Measurements from ENCODE around the gene MRPL23. TPM values are rescaled to one million over a fixed set of nuclear protein-coding genes. Genes with fewer than 3 reads are reported as not detected.

MRPL23 gene
- polyA plus RNA-seq (2012; ENCODE audit: low read depth, missing spikeins) = 131 TPM

- FAIRE-seq = peak; percentile 97
- DNase-seq (ENCODE audit: insufficient read length, low spot score) = no peak
- no peak for TF ChIP-seq PAX5 (IDR thresholded peaks at IDR 0.05; ENCODE audit: insufficient read depth, low read length, severe bottlenecking)
- no peak for TF ChIP-seq POLR2A (IDR thresholded peaks at IDR 0.05; ENCODE audit: low read depth, low read length)
- TF ChIP-seq SPI1 (IDR thresholded peaks at IDR 0.05; ENCODE audit: low read depth, low read length) = no peak
- no peak for TF ChIP-seq TAF1 (IDR thresholded peaks at IDR 0.05; ENCODE audit: low read depth, low read length)
- TF ChIP-seq POU2F2 (IDR thresholded peaks at IDR 0.05; ENCODE audit: low read depth, low read length) = no peak
Measured at GRCh38 chr11:1946812-1947484, at the start of gene MRPL23. Gene MRPL23, plus strand, starts transcription at chr11:1947332. Its CDS starts 31 bp downstream, at chr11:1947363.

GRCh38 chr11:1899090-1899489 is 48.0 kb upstream of the MRPL23 start:
- no peak for FAIRE-seq
- TF ChIP-seq PAX5 (IDR thresholded peaks at IDR 0.05; ENCODE audit: insufficient read depth, low read length, severe bottlenecking) (no peak), SPI1 (IDR thresholded peaks at IDR 0.05; ENCODE audit: low read depth, low read length) (no peak), TAF1 (IDR thresholded peaks at IDR 0.05; ENCODE audit: low read depth, low read length) (no peak), POU2F2 (IDR thresholded peaks at IDR 0.05; ENCODE audit: low read depth, low read length) (no peak), POLR2AphosphoS5 (IDR thresholded peaks at IDR 0.05; ENCODE audit: low read depth, low read length) (no peak), POLR2A (IDR thresholded peaks at IDR 0.05; ENCODE audit: low read depth, low read length) (no peak)

GRCh38 chr11:1899686-1900085 is 47.4 kb upstream of the MRPL23 start:
- TF ChIP-seq POU2F2 (IDR thresholded peaks at IDR 0.05; ENCODE audit: low read depth, low read length) = no peak
- TF ChIP-seq POLR2A (IDR thresholded peaks at IDR 0.05; ENCODE audit: low read depth, low read length) = no peak
- TF ChIP-seq TAF1 (IDR thresholded peaks at IDR 0.05; ENCODE audit: low read depth, low read length) = no peak
- no peak for TF ChIP-seq PAX5 (IDR thresholded peaks at IDR 0.05; ENCODE audit: insufficient read depth, low read length, severe bottlenecking)
- no peak for TF ChIP-seq POLR2AphosphoS5 (IDR thresholded peaks at IDR 0.05; ENCODE audit: low read depth, low read length)
- no peak for TF ChIP-seq SPI1 (IDR thresholded peaks at IDR 0.05; ENCODE audit: low read depth, low read length)
- FAIRE-seq = no peak
- no peak for DNase-seq (ENCODE audit: insufficient read length, low spot score)

More at GRCh38 chr11:1899090-1899489, 48.0 kb upstream of the MRPL23 start:
- no peak for DNase-seq (ENCODE audit: insufficient read length, low spot score)

- no peak for TF ChIP-seq PAX5 (IDR thresholded peaks at IDR 0.05; ENCODE audit: insufficient read depth, low read length, severe bottlenecking)
- TF ChIP-seq POU2F2 (IDR thresholded peaks at IDR 0.05; ENCODE audit: low read depth, low read length) = no peak
- TF ChIP-seq POLR2A (IDR thresholded peaks at IDR 0.05; ENCODE audit: low read depth, low read length) = no peak
- TF ChIP-seq TAF1 (IDR thresholded peaks at IDR 0.05; ENCODE audit: low read depth, low read length) = no peak
- TF ChIP-seq SPI1 (IDR thresholded peaks at IDR 0.05; ENCODE audit: low read depth, low read length) = no peak
- no peak for TF ChIP-seq POLR2AphosphoS5 (IDR thresholded peaks at IDR 0.05; ENCODE audit: low read depth, low read length)
- FAIRE-seq (no peak), DNase-seq (ENCODE audit: insufficient read length, low spot score) (no peak)
Measured at GRCh38 chr11:1906181-1906580, 41.0 kb upstream of the MRPL23 start.

- DNase-seq (ENCODE audit: insufficient read length, low spot score) = no peak
- FAIRE-seq = no peak
- TF ChIP-seq POU2F2 (IDR thresholded peaks at IDR 0.05; ENCODE audit: low read depth, low read length) = no peak
- TF ChIP-seq TAF1 (IDR thresholded peaks at IDR 0.05; ENCODE audit: low read depth, low read length) = no peak
- no peak for TF ChIP-seq PAX5 (IDR thresholded peaks at IDR 0.05; ENCODE audit: insufficient read depth, low read length, severe bottlenecking)
- no peak for TF ChIP-seq POLR2AphosphoS5 (IDR thresholded peaks at IDR 0.05; ENCODE audit: low read depth, low read length)
- no peak for TF ChIP-seq POLR2A (IDR thresholded peaks at IDR 0.05; ENCODE audit: low read depth, low read length)
Measured at GRCh38 chr11:1906611-1907423, 40.3 kb upstream of the MRPL23 start.

GRCh38 chr11:1908618-1909017 is 38.5 kb upstream of the MRPL23 start:
- DNase-seq (ENCODE audit: insufficient read length, low spot score) = no peak
- FAIRE-seq = no peak

GRCh38 chr11:1909524-1909923 is 37.6 kb upstream of the MRPL23 start:
- FAIRE-seq = no peak
- TF ChIP-seq POU2F2 (IDR thresholded peaks at IDR 0.05; ENCODE audit: low read depth, low read length) (no peak), TAF1 (IDR thresholded peaks at IDR 0.05; ENCODE audit: low read depth, low read length) (no peak), PAX5 (IDR thresholded peaks at IDR 0.05; ENCODE audit: insufficient read depth, low read length, severe bottlenecking) (no peak), POLR2AphosphoS5 (IDR thresholded peaks at IDR 0.05; ENCODE audit: low read depth, low read length) (no peak), SPI1 (IDR thresholded peaks at IDR 0.05; ENCODE audit: low read depth, low read length) (no peak), POLR2A (IDR thresholded peaks at IDR 0.05; ENCODE audit: low read depth, low read length) (no peak)

More at GRCh38 chr11:1908618-1909017, 38.5 kb upstream of the MRPL23 start:
- TF ChIP-seq TAF1 (IDR thresholded peaks at IDR 0.05; ENCODE audit: low read depth, low read length) = no peak
- TF ChIP-seq POLR2A (IDR thresholded peaks at IDR 0.05; ENCODE audit: low read depth, low read length) = no peak
- no peak for TF ChIP-seq PAX5 (IDR thresholded peaks at IDR 0.05; ENCODE audit: insufficient read depth, low read length, severe bottlenecking)
- no peak for TF ChIP-seq POU2F2 (IDR thresholded peaks at IDR 0.05; ENCODE audit: low read depth, low read length)
- TF ChIP-seq SPI1 (IDR thresholded peaks at IDR 0.05; ENCODE audit: low read depth, low read length) = no peak
- no peak for TF ChIP-seq POLR2AphosphoS5 (IDR thresholded peaks at IDR 0.05; ENCODE audit: low read depth, low read length)

GRCh38 chr11:1912289-1912878 is 34.7 kb upstream of the MRPL23 start:
- TF ChIP-seq POLR2A (IDR thresholded peaks at IDR 0.05; ENCODE audit: low read depth, low read length) = no peak
- no peak for TF ChIP-seq TAF1 (IDR thresholded peaks at IDR 0.05; ENCODE audit: low read depth, low read length)
- no peak for TF ChIP-seq SPI1 (IDR thresholded peaks at IDR 0.05; ENCODE audit: low read depth, low read length)
- FAIRE-seq (no peak), DNase-seq (ENCODE audit: insufficient read length, low spot score) (no peak)

More at GRCh38 chr11:1909524-1909923, 37.6 kb upstream of the MRPL23 start:
- no peak for DNase-seq (ENCODE audit: insufficient read length, low spot score)

Measured in GM12891 (cell line).